Stimulated activated CD4-positive, alpha-beta T cell treated with anti-CD3 and anti-CD28 coated beads, Interleukin-4, amount 100 ng/mL, for 1 hour (primary cell): ENCODE data around the gene ITGA4.
"Not testable (repeated sequence)": the region's sequence is repeated elsewhere in the genome, so short reads cannot be mapped to it uniquely, and the experiment has no call there.

Source experiments
- DNase-seq: peaks from one replicate; pipeline ENCODE4 v3.0.0-alpha.2; 2020

Gene ITGA4

DNA sequence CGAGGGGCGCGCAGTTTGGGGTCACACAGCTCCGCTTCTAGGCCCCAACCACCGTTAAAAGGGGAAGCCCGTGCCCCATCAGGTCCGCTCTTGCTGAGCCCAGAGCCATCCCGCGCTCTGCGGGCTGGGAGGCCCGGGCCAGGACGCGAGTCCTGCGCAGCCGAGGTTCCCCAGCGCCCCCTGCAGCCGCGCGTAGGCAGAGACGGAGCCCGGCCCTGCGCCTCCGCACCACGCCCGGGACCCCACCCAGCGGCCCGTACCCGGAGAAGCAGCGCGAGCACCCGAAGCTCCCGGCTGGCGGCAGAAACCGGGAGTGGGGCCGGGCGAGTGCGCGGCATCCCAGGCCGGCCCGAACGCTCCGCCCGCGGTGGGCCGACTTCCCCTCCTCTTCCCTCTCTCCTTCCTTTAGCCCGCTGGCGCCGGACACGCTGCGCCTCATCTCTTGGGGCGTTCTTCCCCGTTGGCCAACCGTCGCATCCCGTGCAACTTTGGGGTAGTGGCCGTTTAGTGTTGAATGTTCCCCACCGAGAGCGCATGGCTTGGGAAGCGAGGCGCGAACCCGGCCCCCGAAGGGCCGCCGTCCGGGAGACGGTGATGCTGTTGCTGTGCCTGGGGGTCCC is at the start of gene ITGA4:
TSS of gene ITGA4 (plus strand) at position 266 of the 620 bp plus-strand sequence. CDS start at position 535, 269 bp downstream.
- DNase-seq = peak; percentile 86

DNA sequence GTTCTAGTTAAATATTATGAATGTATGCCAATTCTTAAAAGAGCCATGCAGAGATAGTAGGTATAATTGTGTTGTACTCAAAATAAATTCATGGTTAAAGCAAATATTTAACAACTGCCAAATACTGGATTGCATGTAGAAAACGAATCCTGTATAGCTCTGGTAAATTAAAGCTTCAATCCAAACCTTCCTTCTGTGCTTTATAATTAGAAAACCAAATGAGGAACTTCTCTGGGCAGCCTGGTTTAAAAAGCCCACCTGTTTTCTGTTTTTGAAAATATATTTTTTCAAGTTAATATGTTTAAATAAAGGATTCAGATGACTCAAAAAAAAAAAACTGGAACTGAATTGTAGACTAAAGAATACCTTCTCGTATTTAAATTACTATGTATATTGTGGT is 48.3 kb upstream of the ITGA4 start:
- DNase-seq = no peak

DNA sequence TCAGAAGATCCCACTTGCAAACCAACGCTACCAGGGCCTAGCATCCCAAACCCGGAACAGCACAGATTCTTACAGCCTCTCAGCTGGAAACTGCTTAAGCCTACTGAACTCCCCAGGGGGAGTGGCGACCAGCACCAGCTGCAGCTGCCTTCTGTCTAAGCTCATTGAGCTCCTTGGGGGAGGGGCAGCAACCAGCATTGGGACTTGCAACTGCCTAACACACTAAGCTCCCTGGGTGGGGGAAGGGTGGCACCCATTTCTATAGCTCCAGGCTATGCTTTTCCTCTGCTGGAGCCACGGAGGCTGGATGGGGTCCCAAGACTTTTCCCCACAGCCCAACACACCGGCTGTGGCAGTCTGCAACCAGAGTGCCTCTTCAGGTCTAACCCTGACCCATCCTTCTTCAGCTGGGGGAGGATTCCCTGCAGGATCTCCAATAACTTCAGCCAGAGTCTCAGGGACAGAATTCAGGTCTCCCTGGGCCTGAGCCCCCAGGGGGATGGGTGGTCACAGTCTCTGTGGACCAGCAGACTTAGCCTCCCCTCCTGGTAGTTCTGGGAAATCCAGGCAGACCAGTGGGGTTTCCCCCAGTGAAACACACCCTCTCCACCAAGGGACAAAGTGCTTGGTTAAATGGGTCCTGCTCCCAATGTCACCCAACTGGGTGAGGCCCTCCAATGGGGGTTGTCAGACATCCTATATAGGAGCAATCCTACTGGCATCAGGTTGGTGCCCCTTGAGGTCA is 45.9 kb upstream of the ITGA4 start:
- DNase-seq = no peak

DNA sequence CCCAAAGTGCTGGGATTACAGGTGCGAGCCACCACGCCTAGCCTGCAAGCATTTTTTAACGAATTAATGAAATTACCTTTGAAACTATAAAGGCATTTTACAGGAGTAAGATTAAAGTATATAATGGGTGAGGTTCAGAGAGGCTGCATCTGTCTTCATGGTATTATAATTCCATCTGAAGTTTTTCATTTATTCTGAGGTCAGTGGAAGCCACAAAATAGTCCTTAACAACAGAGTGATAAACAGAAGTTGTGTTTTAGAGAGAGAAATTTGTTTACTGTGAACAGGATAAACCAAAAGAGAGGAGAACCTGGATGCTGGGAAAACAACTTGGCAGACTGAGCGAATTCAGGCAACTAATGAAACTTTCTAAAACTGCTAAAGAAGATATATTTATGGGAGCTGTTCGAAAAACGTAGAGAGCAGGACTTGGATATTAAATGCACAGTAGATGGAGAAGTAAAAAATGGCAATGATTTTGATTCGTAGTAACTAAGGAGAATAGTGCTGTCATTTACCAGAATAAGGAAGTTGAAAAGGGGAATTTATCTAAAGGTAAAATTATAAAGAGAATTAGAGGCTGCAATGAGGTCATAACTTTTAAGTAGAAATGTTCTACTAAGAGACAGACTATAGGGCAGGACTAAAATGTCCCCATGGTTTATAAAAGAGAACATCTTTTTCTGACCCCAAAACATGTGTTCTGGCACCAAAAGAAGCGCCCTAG is 37.9 kb upstream of the ITGA4 start:
- no peak for DNase-seq

DNA sequence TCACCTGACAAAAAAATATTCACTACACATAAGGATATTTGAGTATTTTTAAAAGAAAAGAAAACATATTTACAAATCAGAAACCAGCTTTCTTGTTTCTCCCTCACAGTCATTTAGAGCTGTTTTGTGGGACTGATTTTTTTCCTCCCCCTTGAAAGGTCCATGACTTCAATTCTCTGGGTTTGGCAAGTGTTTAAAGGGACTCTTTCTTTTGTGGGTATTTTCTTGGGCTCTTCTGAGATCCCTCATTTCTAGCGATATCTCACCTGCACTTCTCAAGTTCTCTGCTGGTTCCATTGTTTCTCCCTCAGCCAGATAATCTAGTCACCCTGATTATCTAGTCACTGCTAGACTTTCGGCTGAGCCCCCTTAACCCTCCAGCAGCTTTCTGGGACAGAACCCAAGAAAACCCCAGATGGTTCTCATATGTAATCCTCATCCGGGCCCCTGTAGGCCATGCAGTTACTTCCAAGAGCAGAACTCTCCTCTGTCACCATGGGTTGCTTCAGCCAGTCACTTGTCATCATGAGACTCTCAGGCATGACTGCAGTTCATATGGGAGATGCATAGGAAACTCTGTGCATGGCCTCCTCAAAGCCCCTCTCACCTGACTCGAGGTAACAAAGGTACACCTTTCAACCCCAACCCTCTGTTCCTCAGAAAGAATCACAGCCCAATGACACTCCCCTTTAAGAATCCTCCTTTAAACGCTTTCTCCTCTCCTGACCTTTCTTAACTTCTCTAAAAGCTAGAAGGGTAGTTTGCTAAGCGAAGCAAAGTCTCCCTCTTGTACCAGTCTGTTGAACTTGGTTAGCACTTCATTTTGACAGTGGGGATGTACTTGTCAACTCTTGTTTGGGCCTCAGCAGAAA is 36.7 kb upstream of the ITGA4 start:
- DNase-seq = no peak

DNA sequence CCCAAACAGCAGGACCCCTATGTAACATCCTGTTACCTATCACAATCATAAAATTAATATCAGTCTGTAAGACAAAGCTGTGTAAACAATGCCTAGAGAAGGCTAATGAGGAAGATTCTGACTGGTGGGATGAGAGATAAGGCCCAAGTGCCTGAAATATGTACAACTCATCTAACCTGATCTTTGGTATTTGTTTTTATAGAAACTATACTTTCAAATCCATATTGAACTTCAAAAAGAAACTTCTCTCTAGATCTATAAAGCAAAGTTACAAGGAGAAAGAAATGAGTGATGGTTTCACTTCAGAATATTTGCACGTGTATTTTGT is 36.1 kb upstream of the ITGA4 start:
- DNase-seq = no peak

DNA sequence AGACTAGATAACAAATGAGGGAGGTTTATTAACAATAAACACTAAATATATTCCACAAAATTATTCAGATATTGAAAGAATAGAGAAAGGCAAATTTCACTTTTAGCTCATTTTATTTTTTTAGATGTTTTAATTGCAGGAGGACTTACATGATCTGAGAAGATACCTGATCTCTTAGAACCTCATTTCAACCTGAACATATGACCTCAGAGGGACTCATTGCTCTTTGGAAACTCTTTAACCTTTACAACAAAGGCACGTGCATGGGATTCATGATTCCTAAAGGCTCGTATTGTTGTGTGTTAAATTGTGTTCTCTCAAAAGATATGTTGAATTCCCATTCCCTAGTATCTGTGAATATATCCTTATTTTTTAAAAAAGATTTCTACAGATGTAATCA is 35.7 kb upstream of the ITGA4 start:
- no peak for DNase-seq

DNA sequence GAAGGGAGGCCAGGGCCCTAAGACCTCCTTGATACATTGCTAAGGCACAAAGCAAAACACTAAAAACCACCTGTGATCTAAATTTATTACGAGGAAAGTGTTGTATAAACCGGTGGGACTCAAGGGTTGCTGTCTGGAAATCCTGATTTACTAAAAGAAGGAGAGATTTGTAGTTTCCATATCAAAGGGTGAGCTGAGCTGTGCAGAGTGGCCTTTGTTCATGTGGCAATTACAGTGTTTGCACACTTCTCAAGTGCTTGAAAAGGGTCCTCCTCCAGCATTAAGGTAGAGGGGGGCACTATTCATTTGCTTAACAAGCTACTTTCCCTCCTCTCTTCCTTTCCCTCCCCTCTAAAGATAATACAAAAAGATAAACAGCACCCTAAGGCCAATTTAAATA is 30.5 kb upstream of the ITGA4 start:
- no peak for DNase-seq

DNA sequence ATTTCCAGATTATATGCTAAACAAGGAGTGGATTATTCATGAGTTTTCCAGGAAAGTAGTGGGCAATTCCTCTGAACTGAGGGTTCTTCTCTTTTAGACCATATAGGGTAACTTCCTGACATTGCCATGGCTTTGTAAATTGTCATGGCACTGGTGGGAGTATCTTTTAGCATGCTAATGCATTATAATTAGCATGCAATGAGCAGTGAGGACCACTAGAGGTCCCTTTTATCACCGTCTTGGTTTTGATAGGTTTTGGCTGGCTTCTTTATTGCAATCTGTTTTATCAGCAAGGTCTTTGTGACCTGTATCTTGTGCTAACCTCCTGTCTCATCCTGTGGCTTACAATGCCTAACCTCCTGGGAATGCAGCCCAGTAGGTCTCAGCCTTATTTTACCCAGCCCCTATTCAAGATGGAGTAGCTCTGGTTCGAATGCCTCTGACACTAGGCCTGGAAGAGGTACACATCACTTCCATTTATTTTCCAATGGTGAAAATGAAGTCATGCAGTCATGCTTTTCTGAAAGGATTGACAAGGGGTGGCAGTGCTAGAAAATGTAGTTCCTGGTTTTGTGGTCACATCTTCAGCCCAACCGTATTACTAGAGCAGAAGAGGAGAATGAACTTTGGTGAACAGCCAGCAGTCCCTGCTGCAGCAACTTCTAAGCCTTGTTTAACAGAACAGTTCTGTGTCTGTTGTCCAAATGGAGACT is 26.6 kb upstream of the ITGA4 start:
- DNase-seq = no peak

DNA sequence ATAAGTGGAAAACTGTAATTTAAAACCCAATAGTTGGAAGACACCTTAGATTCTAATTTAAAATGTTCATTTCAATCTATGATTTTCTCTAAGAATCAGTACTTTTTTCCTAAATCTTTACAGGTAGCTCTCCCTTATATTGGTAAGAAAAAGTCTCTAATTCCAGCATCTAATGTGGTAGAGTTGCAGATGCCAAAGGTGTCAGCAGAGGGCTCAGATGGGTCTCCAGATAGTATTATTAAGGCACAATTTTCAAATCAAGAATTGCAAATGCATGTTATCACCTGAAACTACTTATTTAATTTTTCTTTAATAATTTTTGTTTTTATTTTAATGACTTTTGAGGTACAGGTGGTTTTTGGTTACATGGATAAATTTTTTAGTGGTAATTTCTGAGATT is 25.5 kb upstream of the ITGA4 start:
- DNase-seq = no peak

DNA sequence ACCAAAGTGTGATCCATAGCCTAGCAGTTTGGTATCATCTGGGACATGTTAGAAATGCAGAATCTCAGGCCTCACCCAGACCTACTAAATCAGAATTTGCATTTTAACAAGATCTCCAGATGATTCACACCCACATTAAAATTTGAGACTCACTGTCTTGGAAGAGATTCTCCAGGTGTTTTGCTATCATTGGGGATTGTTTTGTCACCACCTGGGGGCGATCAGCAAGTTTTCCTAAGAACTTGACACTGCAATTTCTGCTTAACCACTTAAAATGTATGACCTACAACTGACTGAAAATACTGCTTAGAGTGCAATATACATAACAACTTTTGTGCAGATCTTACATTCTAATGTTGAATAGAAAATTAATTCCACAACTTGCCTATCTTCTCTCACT is 18.9 kb upstream of the ITGA4 start:
- DNase-seq = peak; percentile 3

DNA sequence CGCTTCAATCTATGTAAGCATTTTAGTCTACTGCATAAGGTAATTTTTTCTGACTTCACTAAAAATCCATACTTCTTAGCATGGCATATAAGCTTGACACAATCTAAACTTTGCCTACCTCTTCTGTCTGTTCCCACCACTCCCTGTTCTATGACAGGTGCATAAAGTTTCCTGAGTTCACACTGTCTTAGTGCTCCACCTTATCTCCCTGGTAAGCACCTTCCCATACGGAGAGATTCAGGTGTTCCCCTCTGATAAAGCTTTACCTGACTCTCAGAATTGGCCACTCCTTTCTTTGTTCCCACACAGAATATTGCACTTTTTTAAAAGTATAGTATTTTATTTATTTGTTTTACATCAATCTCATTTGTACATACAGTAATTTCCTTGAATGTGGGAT is 16.8 kb upstream of the ITGA4 start:
- no peak for DNase-seq

DNA sequence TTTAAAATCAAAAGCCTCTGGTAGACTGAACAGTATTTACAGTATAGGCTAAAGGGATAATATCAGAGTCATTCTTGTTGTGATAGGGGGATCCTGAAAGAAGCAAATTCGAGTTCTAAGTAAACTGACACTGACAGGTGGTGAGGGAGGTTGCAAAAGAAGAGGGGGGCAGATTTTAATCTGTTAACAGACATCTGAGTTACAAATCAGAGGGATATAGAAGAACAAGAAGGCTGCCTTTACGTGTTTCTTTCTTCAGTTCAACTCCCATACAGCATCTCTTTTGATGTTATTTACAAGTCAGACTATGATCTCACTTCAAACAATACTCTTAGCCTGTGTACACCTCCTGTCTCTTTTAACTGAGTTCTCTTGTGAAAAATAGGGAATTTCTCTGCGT is 16.3 kb upstream of the ITGA4 start:
- no peak for DNase-seq

DNA sequence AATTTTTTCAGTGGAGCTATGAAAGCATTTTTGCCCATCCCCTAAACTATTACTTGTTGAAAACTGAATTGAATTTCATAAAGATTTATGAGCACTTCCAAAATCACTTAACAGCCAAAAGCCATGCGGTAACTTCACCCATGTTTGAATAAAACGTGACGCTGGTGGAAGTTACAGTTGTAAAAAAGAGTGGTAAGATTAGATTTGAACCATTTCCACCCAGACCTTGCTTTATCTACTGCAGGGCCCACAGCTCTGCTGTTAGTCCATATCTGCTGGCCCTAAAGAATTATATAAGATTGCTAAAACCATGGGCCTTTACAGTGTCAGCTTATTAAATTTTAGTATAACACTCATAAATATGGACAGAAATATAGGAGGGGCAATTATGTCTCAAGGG is 15.5 kb upstream of the ITGA4 start:
- no peak for DNase-seq

DNA sequence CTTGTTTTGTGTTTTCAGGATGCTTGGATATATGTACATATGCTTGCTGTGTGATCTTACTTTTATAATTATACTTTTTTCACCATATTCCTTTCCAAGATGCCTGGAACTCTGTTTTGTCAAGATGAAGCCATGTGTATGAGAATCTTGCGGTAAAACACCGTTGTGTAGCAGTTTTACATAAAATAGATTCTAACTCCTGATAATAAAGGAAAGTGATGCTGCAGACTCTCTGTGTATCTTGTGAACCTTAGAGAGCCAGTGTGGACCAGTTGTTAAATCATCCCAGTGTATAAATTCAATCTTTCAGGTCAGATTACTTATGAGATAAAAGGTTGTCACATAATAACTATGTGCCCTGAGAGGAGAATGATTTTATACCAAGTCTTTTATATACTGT is 12.5 kb upstream of the ITGA4 start:
- DNase-seq = no peak

DNA sequence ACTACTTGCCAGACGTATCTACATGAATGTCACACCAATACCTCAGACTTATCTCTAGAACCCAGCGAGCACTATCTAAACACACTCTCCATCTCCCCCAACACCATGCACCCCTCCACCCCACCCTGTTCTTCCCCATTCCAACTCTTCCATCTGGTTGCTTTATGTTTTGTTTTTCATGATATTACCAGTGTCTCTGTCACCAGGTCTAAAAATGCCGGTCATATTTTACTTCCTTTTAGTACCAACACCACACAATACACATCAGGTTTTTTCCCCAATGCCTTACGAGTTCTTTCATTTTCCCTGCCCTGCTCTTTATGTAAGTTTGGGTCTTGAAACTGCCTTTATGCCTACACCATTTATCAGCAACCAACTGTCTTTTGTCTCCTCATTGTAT is 10.2 kb upstream of the ITGA4 start:
- DNase-seq = no peak

DNA sequence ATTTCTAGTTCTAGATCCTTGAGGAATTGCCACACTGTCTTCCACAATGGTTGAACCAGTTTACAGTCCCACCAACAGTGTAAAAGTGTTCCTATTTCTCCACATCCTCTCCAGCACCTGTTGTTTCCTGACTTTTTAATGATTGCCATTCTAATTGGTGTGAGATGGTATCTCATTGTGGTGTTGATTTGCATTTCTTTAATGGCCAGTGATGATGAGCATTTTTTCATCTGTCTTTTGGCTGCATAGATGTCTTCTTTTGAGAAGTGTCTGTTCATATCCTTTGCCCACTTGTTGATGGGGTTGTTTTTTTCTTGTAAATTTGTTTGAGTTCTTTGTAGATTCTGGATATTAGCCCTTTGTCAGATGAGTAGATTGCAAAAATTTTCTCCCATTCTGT is 7.9 kb upstream of the ITGA4 start:
- DNase-seq = not testable (repeated sequence)

DNA sequence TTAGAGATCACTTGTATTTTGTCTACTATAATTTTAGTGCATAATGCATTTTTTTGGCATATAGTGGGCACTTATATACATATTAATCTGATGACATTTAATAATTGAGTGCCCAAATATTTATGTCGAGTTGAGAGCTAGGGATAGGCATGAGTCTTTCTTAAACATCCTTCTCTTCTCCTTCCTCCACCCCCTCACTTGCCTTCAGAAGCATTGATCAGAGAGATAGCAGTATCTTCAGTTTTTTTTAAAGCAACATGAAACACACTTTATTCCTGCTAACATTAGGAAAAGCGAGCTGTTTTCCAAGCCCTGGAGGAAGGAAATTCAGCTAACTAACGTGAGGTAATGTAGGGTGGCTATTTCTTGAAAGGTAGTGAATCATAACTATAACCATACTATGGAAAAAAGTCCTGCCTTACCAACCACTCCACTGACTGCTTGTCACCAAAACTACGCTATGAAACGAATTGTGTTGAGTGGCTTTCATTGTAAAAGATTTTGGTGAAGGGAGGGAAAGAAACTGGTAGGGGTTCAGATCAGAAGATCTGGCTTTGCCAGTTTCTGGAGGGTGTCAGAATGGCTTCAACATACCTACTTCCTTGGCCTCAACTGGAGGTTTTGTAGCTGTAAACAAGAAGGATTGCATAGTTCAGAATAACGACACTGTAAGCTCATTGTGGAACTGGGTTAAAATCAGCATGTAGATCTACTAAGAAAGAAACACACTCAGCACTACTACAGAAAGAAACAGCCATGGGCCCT is 2.3 kb upstream of the ITGA4 start:
- no peak for DNase-seq

DNA sequence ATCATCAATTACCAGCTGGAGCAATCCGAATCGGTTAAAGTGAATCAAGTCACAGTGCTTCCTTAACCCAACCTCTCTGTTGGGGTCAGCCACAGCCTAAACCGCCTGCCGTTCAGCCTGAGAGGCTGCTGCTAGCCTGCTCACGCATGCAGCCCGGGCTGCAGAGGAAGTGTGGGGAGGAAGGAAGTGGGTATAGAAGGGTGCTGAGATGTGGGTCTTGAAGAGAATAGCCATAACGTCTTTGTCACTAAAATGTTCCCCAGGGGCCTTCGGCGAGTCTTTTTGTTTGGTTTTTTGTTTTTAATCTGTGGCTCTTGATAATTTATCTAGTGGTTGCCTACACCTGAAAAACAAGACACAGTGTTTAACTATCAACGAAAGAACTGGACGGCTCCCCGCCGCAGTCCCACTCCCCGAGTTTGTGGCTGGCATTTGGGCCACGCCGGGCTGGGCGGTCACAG is 496 bp upstream of the ITGA4 start:
- peak; percentile 52 for DNase-seq

DNA sequence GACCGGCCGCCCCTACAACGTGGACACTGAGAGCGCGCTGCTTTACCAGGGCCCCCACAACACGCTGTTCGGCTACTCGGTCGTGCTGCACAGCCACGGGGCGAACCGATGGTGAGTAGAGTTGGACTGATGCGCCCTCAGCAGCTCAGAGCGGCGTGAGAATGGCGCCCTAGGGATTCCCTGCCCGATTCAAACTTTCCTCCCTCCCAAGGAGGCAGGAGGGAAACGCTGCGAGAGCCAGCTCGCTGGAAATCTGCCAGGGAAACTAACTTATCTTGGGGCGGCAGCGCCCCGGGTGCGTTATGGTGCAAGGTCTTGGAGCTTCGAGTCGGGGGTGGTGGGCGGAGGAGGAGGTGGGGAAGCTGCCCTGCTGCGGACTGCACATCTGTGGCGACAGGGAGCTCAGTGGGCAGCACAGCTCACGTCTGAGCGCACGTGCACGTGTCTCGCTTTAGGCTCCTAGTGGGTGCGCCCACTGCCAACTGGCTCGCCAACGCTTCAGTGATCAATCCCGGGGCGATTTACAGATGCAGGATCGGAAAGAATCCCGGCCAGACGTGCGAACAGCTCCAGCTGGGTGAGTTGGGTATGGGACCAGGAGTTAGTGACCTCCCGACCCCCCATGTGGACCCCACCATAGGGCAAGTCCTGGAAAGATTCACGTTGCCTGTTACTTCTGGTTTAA is 697 bp downstream of the ITGA4 start:
- DNase-seq = peak; percentile 63

DNA sequence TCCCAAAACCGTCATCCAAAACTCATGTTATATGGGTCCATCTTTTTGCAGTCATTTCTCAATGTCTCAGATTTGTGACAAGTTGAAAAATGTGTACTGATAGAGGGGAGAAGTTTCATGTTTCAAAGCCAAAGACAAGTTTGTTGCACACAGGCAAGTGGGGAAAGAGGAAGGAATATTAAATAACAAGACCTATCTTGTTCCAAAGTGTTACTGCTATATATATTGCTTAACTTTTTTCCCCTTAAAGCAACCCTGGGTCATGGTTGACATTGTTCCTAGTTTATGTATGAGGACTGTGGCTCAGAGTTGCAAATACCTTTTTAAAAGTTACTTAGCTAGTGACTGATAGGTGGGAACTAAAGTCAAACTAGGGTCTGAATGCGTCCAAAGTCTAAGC is 1.7 kb downstream of the ITGA4 start:
- no peak for DNase-seq
